B cell (primary cell): ENCODE data around the gene CR1L. TPM values are rescaled to one million over a fixed set of nuclear protein-coding genes. Genes with fewer than 3 reads are reported as not detected.
A peak's percentile ranks its signal among the peaks of the same experiment; 100 is the strongest.

Experiments
- ATAC-seq: fragments of 200-7000 bp; cut with Tn5 transposase; one replicate; pipeline ENCODE4 v1.10.0; 2021; ENCODE audit warnings: low read depth, mild to moderate bottlenecking, moderate number of reproducible peaks, moderate library complexity
- CTCF ChIA-PET: fragments of 350-600 bp; sonication (Branson Sonifier 250); formaldehyde crosslinking; loops from one replicate; lab custom pipeline; 2021; ENCODE audit warnings: antibody characterized with exemption, inconsistent platforms; lab: Charles Lee
- POLR2A ChIA-PET: fragments of 350-600 bp; sonication (Branson Sonifier 250); formaldehyde crosslinking; loops from one replicate; lab custom pipeline; 2021; ENCODE audit warnings: antibody characterized with exemption; lab: Charles Lee
- DNase-seq: peaks from one replicate; pipeline ENCODE4 v3.0.0; 2013
- H2AFZ ChIP-seq: 2 replicates; pipeline ENCODE4 v1.6.1; 2012; ENCODE audit warnings: mild to moderate bottlenecking, low read depth, low read length; ENCODE audit not compliant: insufficient read depth, poor library complexity, severe bottlenecking
- H3K27ac ChIP-seq, 2 donors: 1 replicate in 1 of 2; 2 replicates in 1 of 2; pipeline ENCODE4 v1.5.1; 2012 to 2013; ENCODE audit warnings: low read length in 2 of 2, mild to moderate bottlenecking in 2 of 2, moderate library complexity in 1 of 2
- H3K27me3 ChIP-seq, 4 experiments: fragments of 200-600 bp in 1 of 4; sonication (generic) in 1 of 4; replicated peaks in 1 of 4; 1 replicate in 2 of 4; 2 replicates in 2 of 4; pipeline versions ENCODE4 v1.6.1 to v1.7.0; 2013 to 2016; ENCODE audit warnings: low read length in 3 of 4, mild to moderate bottlenecking in 2 of 4, mixed read lengths in 1 of 4, moderate library complexity in 1 of 4; ENCODE audit not compliant: insufficient read depth in 4 of 4, control insufficient read depth in 3 of 4; ENCODE audit errors: control extremely low read depth in 1 of 4
- H3K36me3 ChIP-seq, 2 experiments: replicated peaks in 1 of 2; 1 replicate in 1 of 2; 2 replicates in 1 of 2; pipeline versions ENCODE4 v1.6.1 to v1.7.1; 2013; ENCODE audit warnings: low read length in 1 of 2; ENCODE audit not compliant: insufficient read depth in 2 of 2, control insufficient read depth in 1 of 2; ENCODE audit errors: control extremely low read depth in 1 of 2, extremely low read depth in 1 of 2
- H3K4me1 ChIP-seq, 2 donors: fragments of 200-600 bp in 1 of 2; sonication (generic) in 1 of 2; 1 replicate in 1 of 2; 2 replicates in 1 of 2; pipeline versions ENCODE4 v1.5.1 to v1.6.1; 2013 to 2017; ENCODE audit warnings: low read length in 2 of 2; ENCODE audit not compliant: control insufficient read depth in 2 of 2, insufficient read depth in 2 of 2
- H3K4me2 ChIP-seq: replicated peaks from 2 replicates; pipeline ENCODE3; 2012; ENCODE audit warnings: mild to moderate bottlenecking, low read depth, low read length; ENCODE audit not compliant: poor library complexity, severe bottlenecking
- H3K4me3 ChIP-seq, 5 experiments: fragments of 200-600 bp in 1 of 5; sonication (generic) in 1 of 5; 1 replicate in 3 of 5; 2 replicates in 2 of 5; pipeline versions ENCODE4 v1.5.1 to v1.7.0; 2011 to 2016; ENCODE audit warnings: low read length in 4 of 5, mild to moderate bottlenecking in 4 of 5, low read depth in 2 of 5, control low read depth in 1 of 5, moderate library complexity in 1 of 5; ENCODE audit not compliant: insufficient read depth in 1 of 5; ENCODE audit errors: control extremely low read depth in 1 of 5, extremely low read depth in 1 of 5
- H3K79me2 ChIP-seq: fragments of 200-600 bp; sonication (generic); one replicate; pipeline ENCODE4 v1.6.0; 2016; ENCODE audit warnings: low read length; ENCODE audit not compliant: control insufficient read depth, insufficient read depth
- H3K9ac ChIP-seq: fragments of 200-600 bp; sonication (generic); 2 replicates; pipeline ENCODE4 v1.6.1; 2017; ENCODE audit warnings: mild to moderate bottlenecking, low read length, moderate library complexity
- H3K9me3 ChIP-seq, 3 donors: one replicate each; pipeline versions ENCODE4 v1.6.1 to v1.7.1; 2013; ENCODE audit warnings: low read length in 2 of 3; ENCODE audit not compliant: control insufficient read depth in 2 of 3, insufficient read depth in 1 of 3; ENCODE audit errors: control extremely low read depth in 1 of 3
- H4K20me1 ChIP-seq: 2 replicates; pipeline ENCODE4 v1.6.0; 2012; ENCODE audit warnings: mild to moderate bottlenecking, low read length; ENCODE audit not compliant: insufficient read depth, control insufficient read depth, poor library complexity, severe bottlenecking
- H3K27ac Mint-ChIP-seq: one replicate; pipeline ENCODE4 v1.8.0; 2021; ENCODE audit warnings: mixed read lengths
- H3K27me3 Mint-ChIP-seq: one replicate; pipeline ENCODE4 v1.8.0; 2021; ENCODE audit warnings: mixed read lengths
- H3K4me1 Mint-ChIP-seq: one replicate; pipeline ENCODE4 v1.8.0; 2021; ENCODE audit warnings: mixed read lengths
- H3K4me3 Mint-ChIP-seq: one replicate; pipeline ENCODE4 v1.8.0; 2021; ENCODE audit warnings: mixed read lengths
- H3K9me3 Mint-ChIP-seq: one replicate; pipeline ENCODE4 v1.8.0; 2022; ENCODE audit warnings: mixed read lengths; ENCODE audit not compliant: insufficient read depth
- CTCF ChIP-seq: fragments of 200-600 bp; IDR thresholded peaks from one replicate; pipeline ENCODE4 v1.8.0; 2022; ENCODE audit warnings: antibody characterized with exemption, mild to moderate bottlenecking
- EZH2 ChIP-seq: IDR thresholded peaks from 2 replicates; pipeline ENCODE4 v1.6.1; 2012; ENCODE audit warnings: borderline replicate concordance, low read depth, mild to moderate bottlenecking, moderate library complexity, low read length; ENCODE audit not compliant: insufficient read depth, poor library complexity, severe bottlenecking
- WGBS: methylation state at CpG from one replicate; pipeline ENCODE4 v1.1.5; 2013; ENCODE audit warnings: missing lambda C conversion rate; ENCODE audit not compliant: insufficient coverage; 5-methylcytosine and 5-hydroxymethylcytosine counted together
- intact Hi-C: fragments of 100-400 bp; cut with micrococcal nuclease; formaldehyde crosslinking; loops from one replicate; pipeline ENCODE4 v1.10.0; 2022
- polyA plus RNA-seq: library from polyadenylated mRNA; depleted of rRNA; stranded (reverse); fragments of >200 nt; gene quantifications from 2 replicates; pipeline ENCODE4 v1.2.3, GENCODE V29; 2012
- total RNA-seq, 2 donors: library from RNA; stranded (reverse); fragments of 120-200 nt in 1 of 2; gene quantifications; 1 replicate in 1 of 2; 2 replicates in 1 of 2; pipeline versions ENCODE4 v1.2.3 to v1.2.4, GENCODE V29; 2013 to 2022

The CR1L gene
- total and polyA plus RNA-seq, 2 donors (not counting 1 experiment from before 2014, with no cell fraction given) = 0.07 to 0.59 TPM

GRCh38 chr1:207612762-207613161 is 32.2 kb upstream of the CR1L start:
- Mint-ChIP-seq H3K27me3 (no peaks in the 10 kb centered on the region), H3K9me3 (no peaks in the 10 kb centered on the region), H3K4me1 (no peaks in the 10 kb centered on the region), H3K27ac (no peak overlapping the region), H3K4me3 (no peak overlapping the region)
- ChIA-PET CTCF (no interaction called here), POLR2A (no interaction called here)
- Histone ChIP-seq H3K4me3 (no peak overlapping the region), H3K36me3 (peaks cover 17 to 76% of the 10 kb centered on the region in 2 experiments), H4K20me1 (no peaks in the 10 kb centered on the region), H3K4me1 (no peaks in the 10 kb centered on the region), H3K4me2 (no peak overlapping the region), H3K27ac (no peak overlapping the region), H3K79me2 (no peaks in the 10 kb centered on the region), H3K27me3 (no peaks in the 10 kb centered on the region), H2AFZ (no peak overlapping the region), H3K9ac (no peak overlapping the region), H3K9me3 (peaks cover 0 to 6% (median 0%) of the 10 kb centered on the region in 3 donors)
- no peak for DNase-seq
- intact Hi-C loops = no loop called here
- WGBS = 88% methylated on average over 11 of the region's 11 CpGs
- ATAC-seq = no peak
- TF ChIP-seq EZH2 (no peak), CTCF (no peak)

- H3K4me3 Mint-ChIP-seq = no peak overlapping the region
- no peaks in the 10 kb centered on the region for H3K27me3 ChIP-seq
- no peak overlapping the region for H3K9ac ChIP-seq
- H3K4me2 ChIP-seq = no peak overlapping the region
- H2AFZ ChIP-seq = peak overlapping the region; percentile 17
- peaks cover 4% of the 10 kb centered on the region for H3K4me1 Mint-ChIP-seq
- H3K27ac ChIP-seq = peak overlapping the region in 1 of 2 donors; percentile 14
- no peaks in the 10 kb centered on the region for H4K20me1 ChIP-seq
- 88% methylated on average over 2 of the region's 7 CpGs for WGBS
- peaks cover 1% of the 10 kb centered on the region for H3K9me3 Mint-ChIP-seq
- no peaks in the 10 kb centered on the region for H3K9me3 ChIP-seq
- intact Hi-C loops = no loop called here
- DNase-seq (peak; percentile 56), ATAC-seq (peak; percentile 94)
- no peak overlapping the region for H3K27ac Mint-ChIP-seq
- H3K27me3 Mint-ChIP-seq = no peaks in the 10 kb centered on the region
- TF ChIP-seq EZH2 (no peak), CTCF (peak; percentile 83)
- peaks cover 21 to 46% of the 10 kb centered on the region in 2 experiments for H3K36me3 ChIP-seq
- H3K4me3 ChIP-seq = no peak overlapping the region
- ChIA-PET POLR2A (no interaction called here), CTCF (interaction anchor here (0.8 to 2.2 kb wide), 13 partner anchors 9 to 438 kb away, joined by 3 to 9 read pairs (median 4); no protein-coding TSS in a partner anchor)
- H3K4me1 ChIP-seq = peaks cover 0 to 2% of the 10 kb centered on the region in 2 donors
- no peaks in the 10 kb centered on the region for H3K79me2 ChIP-seq
These were observed 24.9 kb upstream of the CR1L start for GRCh38 chr1:207619871-207620542.
